H1 (cell line): ENCODE measurements around the gene CD46. TPM values are rescaled to one million over a fixed set of nuclear protein-coding genes. Genes with fewer than 3 reads are reported as not detected.

Experiments used
- CTCF ChIA-PET: fragments of 300-600 bp; sonication (Branson Sonifier 250); formaldehyde crosslinking; loops from one replicate; lab custom pipeline; 2021; ENCODE audit not compliant: partially characterized antibody; lab: Charles Lee
- POLR2A ChIA-PET: fragments of 300-600 bp; sonication (Branson Sonifier 250); formaldehyde crosslinking; loops from one replicate; lab custom pipeline; 2021; ENCODE audit warnings: inconsistent platforms; ENCODE audit not compliant: partially characterized antibody; lab: Charles Lee
- DNase-seq, 2 experiments: peaks; one replicate each; pipeline versions ENCODE4 v3.0.0 to v3.0.0-alpha.2; 2010 to 2022; ENCODE audit warnings: low spot score in 2 of 2, low read depth in 1 of 2, mixed read lengths in 1 of 2
- FAIRE-seq: peaks from 2 replicates; lab custom pipeline; 2011; peaks lifted over from hg19 to GRCh38; lab: Jason Lieb, UNC
- H2AFZ ChIP-seq: 2 replicates; pipeline ENCODE4 v1.8.1; 2012; ENCODE audit warnings: low read length, inconsistent platforms
- H2AK5ac ChIP-seq: 2 replicates; pipeline ENCODE4 v1.6.1; 2013; ENCODE audit warnings: low read depth, low read length
- H2BK120ac ChIP-seq: replicated peaks from 2 replicates; pipeline ENCODE3; 2013; ENCODE audit warnings: low read depth, low read length, inconsistent platforms
- H2BK12ac ChIP-seq: 2 replicates; pipeline ENCODE4 v1.6.1; 2013; ENCODE audit warnings: low read depth, low read length
- H2BK15ac ChIP-seq: 2 replicates; pipeline ENCODE4 v1.6.1; 2013; ENCODE audit warnings: low read length
- H2BK20ac ChIP-seq: 2 replicates; pipeline ENCODE4 v1.6.1; 2013; ENCODE audit warnings: low read length
- H2BK5ac ChIP-seq: 2 replicates; pipeline ENCODE4 v1.6.1; 2013; ENCODE audit warnings: low read depth, low read length
- H3K14ac ChIP-seq: 2 replicates; pipeline ENCODE4 v1.6.1; 2013; ENCODE audit warnings: inconsistent platforms; ENCODE audit not compliant: insufficient read length
- H3K18ac ChIP-seq: 2 replicates; pipeline ENCODE4 v1.6.1; 2013; ENCODE audit warnings: low read length; ENCODE audit errors: extremely low read depth
- H3K23ac ChIP-seq: 2 replicates; pipeline ENCODE4 v1.6.1; 2013; ENCODE audit warnings: inconsistent platforms; ENCODE audit not compliant: insufficient read length
- H3K23me2 ChIP-seq: 2 replicates; pipeline ENCODE4 v1.6.1; 2013; ENCODE audit warnings: low read depth, low read length
- H3K27ac ChIP-seq: 2 replicates; pipeline ENCODE4 v1.6.1; 2011; ENCODE audit warnings: low read depth, low read length, inconsistent platforms
- H3K27me3 ChIP-seq, 4 experiments: replicated peaks in 1 of 4; 1 replicate in 1 of 4; 2 replicates in 3 of 4; pipeline versions ENCODE4 v1.6.1 to v1.8.1; 2011 to 2013; ENCODE audit warnings: low read length in 3 of 4, mild to moderate bottlenecking in 3 of 4, inconsistent platforms in 2 of 4, mixed read lengths in 2 of 4, moderate library complexity in 1 of 4; ENCODE audit not compliant: control insufficient read depth in 3 of 4, insufficient read depth in 3 of 4; ENCODE audit errors: extremely low read depth in 1 of 4
- H3K36me3 ChIP-seq, 4 experiments: 2 replicates each; pipeline versions ENCODE4 v1.6.1 to v1.8.1; 2011 to 2013; ENCODE audit warnings: mild to moderate bottlenecking in 4 of 4, low read length in 3 of 4, moderate library complexity in 2 of 4, control low read depth in 1 of 4, inconsistent platforms in 1 of 4; ENCODE audit not compliant: insufficient read depth in 4 of 4, control insufficient read depth in 2 of 4
- H3K4ac ChIP-seq: replicated peaks from 2 replicates; pipeline ENCODE3; 2013; ENCODE audit warnings: low read length, low read depth, mixed read lengths, inconsistent platforms; ENCODE audit not compliant: insufficient read length
- H3K4me1 ChIP-seq, 4 experiments: replicated peaks in 1 of 4; 1 replicate in 1 of 4; 2 replicates in 3 of 4; pipeline versions ENCODE4 v1.6.1 to v1.8.1; 2011 to 2013; ENCODE audit warnings: low read length in 3 of 4, inconsistent platforms in 2 of 4, mixed read lengths in 1 of 4; ENCODE audit not compliant: insufficient read depth in 4 of 4, control insufficient read depth in 3 of 4
- H3K4me2 ChIP-seq, 2 experiments: 2 replicates each; pipeline versions ENCODE4 v1.6.1 to v1.8.1; 2011 to 2013; ENCODE audit warnings: low read depth in 2 of 2, low read length in 2 of 2, control low read depth in 1 of 2, inconsistent platforms in 1 of 2, mild to moderate bottlenecking in 1 of 2; ENCODE audit not compliant: insufficient read depth in 1 of 2
- H3K4me3 ChIP-seq, 4 experiments: fragments of 200-600, 300-600 bp in 1 of 4; sonication (generic), shearing (Covaris generic), sonication (Bioruptor Twin) in 1 of 4; 2 replicates each; pipeline versions ENCODE4 v1.5.1 to v1.8.1; 2011 to 2016; ENCODE audit warnings: low read length in 4 of 4, low read depth in 3 of 4, control low read depth in 2 of 4, inconsistent platforms in 2 of 4, mild to moderate bottlenecking in 2 of 4, mixed read lengths in 1 of 4, moderate library complexity in 1 of 4; ENCODE audit not compliant: insufficient read depth in 2 of 4; ENCODE audit errors: extremely low read depth in 1 of 4
- H3K56ac ChIP-seq: replicated peaks from 2 replicates; pipeline ENCODE3; 2013; ENCODE audit warnings: low read depth, mild to moderate bottlenecking, mixed read lengths, low read length, inconsistent platforms; ENCODE audit not compliant: insufficient read length
- H3K79me1 ChIP-seq: 2 replicates; pipeline ENCODE4 v1.6.1; 2013; ENCODE audit warnings: low read depth, low read length, control low read depth
- H3K79me2 ChIP-seq, 2 experiments: 2 replicates each; pipeline versions ENCODE4 v1.6.1 to v1.8.1; 2012 to 2013; ENCODE audit warnings: low read length in 2 of 2, mild to moderate bottlenecking in 2 of 2, inconsistent platforms in 1 of 2; ENCODE audit not compliant: insufficient read depth in 2 of 2, control insufficient read depth in 1 of 2
- H3K9ac ChIP-seq, 4 experiments: replicated peaks in 1 of 4; 1 replicate in 1 of 4; 2 replicates in 3 of 4; pipeline versions ENCODE4 v1.6.1 to v1.8.1; 2011 to 2013; ENCODE audit warnings: low read depth in 3 of 4, low read length in 3 of 4, control low read depth in 2 of 4, mild to moderate bottlenecking in 2 of 4, moderate library complexity in 2 of 4, inconsistent platforms in 1 of 4; ENCODE audit errors: extremely low read depth in 1 of 4
- H3K9me3 ChIP-seq, 2 experiments: 2 replicates each; pipeline versions ENCODE4 v1.6.1 to v1.8.1; 2012 to 2013; ENCODE audit warnings: mild to moderate bottlenecking in 2 of 2, moderate library complexity in 2 of 2, control low read depth in 1 of 2, inconsistent platforms in 1 of 2, low read depth in 1 of 2, low read length in 1 of 2, mixed read lengths in 1 of 2; ENCODE audit not compliant: insufficient read depth in 2 of 2
- H4K20me1 ChIP-seq, 2 experiments: replicated peaks in 1 of 2; 2 replicates each; pipeline versions ENCODE3 to v1.8.1; 2011 to 2013; ENCODE audit warnings: inconsistent platforms in 2 of 2, low read length in 2 of 2, mild to moderate bottlenecking in 1 of 2; ENCODE audit not compliant: insufficient read depth in 2 of 2, control insufficient read depth in 1 of 2
- H4K5ac ChIP-seq: 2 replicates; pipeline ENCODE4 v1.6.1; 2013; ENCODE audit warnings: low read length, low read depth, mixed read lengths, inconsistent platforms; ENCODE audit not compliant: insufficient read length
- H4K8ac ChIP-seq: 2 replicates; pipeline ENCODE4 v1.8.0; 2013; ENCODE audit warnings: mild to moderate bottlenecking, moderate library complexity, low read length, inconsistent platforms; ENCODE audit not compliant: insufficient read depth; ENCODE audit errors: extremely low read depth
- H4K91ac ChIP-seq: replicated peaks from 2 replicates; pipeline ENCODE3; 2013; ENCODE audit warnings: low read length, mixed read lengths, inconsistent platforms; ENCODE audit not compliant: insufficient read length
- NANOG ChIP-seq: IDR thresholded peaks from 2 replicates; pipeline ENCODE4 v1.6.1; 2011; ENCODE audit warnings: low read length, low read depth, mild to moderate bottlenecking, inconsistent platforms; ENCODE audit not compliant: insufficient read depth, poor library complexity, severe bottlenecking
- WGBS, 2 experiments: shearing (Covaris generic) in 1 of 2; methylation state at CpG; one replicate each; pipeline versions ENCODE4 v1.1.6 to v1.1.7; 2013 to 2015; ENCODE audit warnings: low lambda C conversion rate in 2 of 2, mixed read lengths in 2 of 2, inconsistent platforms in 1 of 2, low coverage in 1 of 2, missing lambda C conversion rate in 1 of 2; ENCODE audit not compliant: insufficient replicate concordance in 2 of 2, insufficient coverage in 1 of 2, insufficient read length in 1 of 2; ENCODE audit errors: extremely low coverage in 1 of 2, missing lambda C conversion rate in 1 of 2; 5-methylcytosine and 5-hydroxymethylcytosine counted together
- polyA plus RNA-seq, 7 experiments: library from polyadenylated mRNA; depleted of rRNA in 3 of 7; stranded (reverse) in 5 of 7; unstranded in 2 of 7; fragments of >200 nt in 5 of 7; fragments of 200-250 nt in 2 of 7; gene quantifications; 1 replicate in 5 of 7; 2 replicates in 1 of 7; 4 replicates in 1 of 7; pipeline versions ENCODE4 v1.2.1 to v1.2.3, GENCODE V29; 2011 to 2013; ENCODE audit warnings: missing spikeins in 2 of 7, mixed read lengths in 2 of 7
- total RNA-seq: library from RNA; stranded (reverse); fragmentation: NEBNext Ultra II Directional; extraction: Animal tissue kit (Norgen Biotek cat#: 25700); gene quantifications from 2 replicates; pipeline ENCODE4 v1.2.1, GENCODE V29; 2021

The CD46 gene
- total and polyA plus RNA-seq, 2 of the 8 experiments (the other 6 are each of a cell fraction or from before 2014, with no cell fraction given) = 60.9 to 113 TPM

DNA sequence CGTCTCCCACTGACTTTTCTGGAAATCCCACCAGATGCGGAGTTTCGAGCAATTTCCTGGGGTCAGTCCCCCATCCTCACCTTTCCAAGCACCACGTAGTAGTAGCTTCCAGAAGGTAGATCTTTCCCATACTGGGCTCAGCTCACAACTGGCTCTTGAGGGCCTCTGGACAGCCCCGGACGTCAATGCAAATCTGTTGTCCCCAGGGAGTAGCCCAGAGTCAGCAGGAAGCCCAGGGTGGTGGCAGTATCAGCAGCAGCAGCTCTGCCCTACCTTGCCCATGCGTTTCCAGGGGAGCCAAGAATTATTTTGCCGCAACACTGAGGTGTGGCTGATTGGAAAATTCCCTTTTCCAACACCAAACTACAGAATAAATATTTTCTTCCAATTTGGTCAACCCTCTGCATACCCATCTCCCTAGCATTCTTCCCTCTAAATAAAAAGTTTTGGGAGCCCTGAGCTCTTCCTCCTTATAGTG lies 70.3 kb downstream of the CD46 start:
- FAIRE-seq = no peak
- H3K56ac ChIP-seq = no peak overlapping the region

More for the DNA sequence above, 70.3 kb downstream of the CD46 start:
- ChIA-PET CTCF (interaction anchor here (0.9 to 6.4 kb wide), 13 partner anchors 11 to 141 kb away, joined by 3 to 54 read pairs (median 11); no protein-coding TSS in a partner anchor), POLR2A (interaction anchor here (0.7 to 1.4 kb wide), 4 partner anchors 20 to 141 kb away, joined by 3 to 4 read pairs (median 3); no protein-coding TSS in a partner anchor)
- H3K27me3 ChIP-seq = no peaks in the 10 kb centered on the region
- DNase-seq = no peak
- no peak overlapping the region for H3K27ac ChIP-seq
- no peak overlapping the region for H4K91ac ChIP-seq
- no peaks in the 10 kb centered on the region for H3K9me3 ChIP-seq
- H4K20me1 ChIP-seq = no peaks in the 10 kb centered on the region
- peaks cover 0 to 3% (median 0%) of the 10 kb centered on the region in 4 experiments; a peak in 2 of 7 replicates for H3K4me1 ChIP-seq
- H3K4me3 ChIP-seq = no peak overlapping the region
- H3K79me2 ChIP-seq = no peaks in the 10 kb centered on the region
- no peak overlapping the region for H3K4me2 ChIP-seq
- H2AK5ac ChIP-seq = no peak overlapping the region
- H2BK20ac ChIP-seq = no peak overlapping the region
- no peak overlapping the region for H3K14ac ChIP-seq
- H3K79me1 ChIP-seq = no peaks in the 10 kb centered on the region; the same call in 1 of the 2 replicates
- no peak overlapping the region for H2BK15ac ChIP-seq
- 84% methylated on average over 8 of the region's 8 CpGs; no CpG with 5 or more reads in 1 of the 2 experiments for WGBS, 2 experiments
- H3K36me3 ChIP-seq = no peaks in the 10 kb centered on the region
- H4K8ac ChIP-seq = no peak overlapping the region
- no peak overlapping the region for H2AFZ ChIP-seq
- no peak overlapping the region for H3K9ac ChIP-seq
- no peak overlapping the region for H2BK12ac ChIP-seq
- no peak for TF ChIP-seq NANOG
- no peak overlapping the region for H4K5ac ChIP-seq
- H3K23me2 ChIP-seq = no peaks in the 10 kb centered on the region
- no peak overlapping the region for H2BK5ac ChIP-seq
- H3K4ac ChIP-seq = no peak overlapping the region
- H2BK120ac ChIP-seq = no peak overlapping the region
- no peak overlapping the region for H3K18ac ChIP-seq
- H3K23ac ChIP-seq = no peak overlapping the region
